ENCODE results near the gene ADAMTS15. TPM values are rescaled to one million over a fixed set of nuclear protein-coding genes. Genes with fewer than 3 reads are reported as not detected.
A peak's percentile ranks its signal among the peaks of the same experiment; 100 is the strongest.

ADAMTS15 gene
- total RNA-seq, 1 donor, result 2.2 TPM

- no peak overlapping the region for H3K4me3 ChIP-seq (ENCODE audit: low read depth, low read length)
- no peak for DNase-seq (ENCODE audit: low read depth)
- no peak for TF ChIP-seq CTCF (IDR thresholded peaks at IDR 0.05; ENCODE audit: insufficient read depth, low read depth, low read length)
Observed at GRCh38 chr11:130523166-130523565, 74.7 kb downstream of the ADAMTS15 start.

GRCh38 chr11:130523609-130524008 lies 75.2 kb downstream of the ADAMTS15 start:
- H3K4me3 ChIP-seq (ENCODE audit: low read depth, low read length), result no peak overlapping the region
- TF ChIP-seq CTCF (IDR thresholded peaks at IDR 0.05; ENCODE audit: insufficient read depth, low read depth, low read length), result no peak
- peak; percentile 74 for DNase-seq (ENCODE audit: low read depth)

GRCh38 chr11:130524132-130524790 lies 75.8 kb downstream of the ADAMTS15 start:
- no peak for DNase-seq (ENCODE audit: low read depth)
- TF ChIP-seq CTCF (IDR thresholded peaks at IDR 0.05; ENCODE audit: insufficient read depth, low read depth, low read length), result no peak

GRCh38 chr11:130525307-130525706 lies 76.9 kb downstream of the ADAMTS15 start:
- no peak for TF ChIP-seq CTCF (IDR thresholded peaks at IDR 0.05; ENCODE audit: insufficient read depth, low read depth, low read length)
- DNase-seq (ENCODE audit: low read depth), result no peak
- H3K4me3 ChIP-seq (ENCODE audit: low read depth, low read length), result no peak overlapping the region

More at GRCh38 chr11:130524132-130524790, 75.8 kb downstream of the ADAMTS15 start:
- H3K4me3 ChIP-seq (ENCODE audit: low read depth, low read length), result no peak overlapping the region

Other genes with a start within 250 kb of the ADAMTS15 start
- 27.7 and 41.5 TPM in 2 replicates for gene ZBTB44, start 133.7 kb upstream of the ADAMTS15 start, total RNA-seq
- gene ADAMTS8, start 20.0 kb upstream of the ADAMTS15 start, total RNA-seq, result not detected in 2 replicates